Endothelial cell of umbilical vein (primary cell): ENCODE data around the gene KRT82.

Experiments
- MYC ChIP-seq: IDR thresholded peaks from one replicate; pipeline ENCODE4 v1.6.1; 2011; ENCODE audit warnings: mild to moderate bottlenecking, low read depth, low read length
- POLR2AphosphoS5 ChIP-seq: IDR thresholded peaks from 2 replicates; pipeline ENCODE4 v1.6.1; 2012; ENCODE audit warnings: low read depth, mild to moderate bottlenecking, control low read depth, low read length, moderate library complexity; ENCODE audit not compliant: insufficient read depth
- TF ChIP-seq, protein P1 (sequence below), 2 donors: IDR thresholded peaks; 1 replicate in 1 of 2; 2 replicates in 1 of 2; pipeline ENCODE4 v1.5.1; 2011; ENCODE audit warnings: low read length in 2 of 2, mild to moderate bottlenecking in 2 of 2, moderate library complexity in 2 of 2, control low read depth in 1 of 2, inconsistent platforms in 1 of 2, low read depth in 1 of 2; ENCODE audit not compliant: insufficient read depth in 1 of 2; ENCODE audit errors: extremely low read depth in 1 of 2

DNA sequence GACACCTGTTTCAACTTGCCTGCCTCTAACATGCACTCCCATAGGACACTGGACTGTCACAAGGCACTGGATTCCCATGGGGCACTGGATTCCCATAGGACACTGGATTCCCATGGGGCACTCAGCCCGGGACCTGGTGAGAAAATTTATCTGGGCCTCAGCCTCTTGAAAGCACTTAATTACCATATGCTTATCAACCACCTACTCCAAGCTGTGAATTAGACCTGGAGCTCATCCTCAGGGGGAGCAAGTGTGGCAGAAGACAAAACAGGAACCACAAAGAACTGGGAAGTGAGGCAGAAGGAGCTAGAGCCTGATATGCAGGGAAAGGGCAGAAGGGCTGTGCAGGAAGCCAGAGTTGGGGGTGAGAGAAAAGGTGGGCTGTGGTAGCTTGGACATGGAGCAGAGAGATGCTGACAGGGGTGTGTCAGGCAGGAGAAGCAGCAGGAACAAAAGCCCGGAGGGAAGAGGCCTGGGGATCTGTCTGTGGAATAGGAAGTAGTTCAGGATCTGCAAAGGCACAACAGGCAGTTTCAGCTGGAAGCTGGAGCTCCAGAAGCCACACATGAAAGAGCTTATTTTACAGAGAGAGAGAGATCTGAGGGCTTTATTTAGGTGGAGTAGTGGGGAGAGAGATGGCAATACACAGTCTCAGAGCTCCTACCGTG, 3.1 kb downstream of the KRT82 start:
- TF ChIP-seq POLR2AphosphoS5 = no peak
- TF ChIP-seq, protein P1, sequence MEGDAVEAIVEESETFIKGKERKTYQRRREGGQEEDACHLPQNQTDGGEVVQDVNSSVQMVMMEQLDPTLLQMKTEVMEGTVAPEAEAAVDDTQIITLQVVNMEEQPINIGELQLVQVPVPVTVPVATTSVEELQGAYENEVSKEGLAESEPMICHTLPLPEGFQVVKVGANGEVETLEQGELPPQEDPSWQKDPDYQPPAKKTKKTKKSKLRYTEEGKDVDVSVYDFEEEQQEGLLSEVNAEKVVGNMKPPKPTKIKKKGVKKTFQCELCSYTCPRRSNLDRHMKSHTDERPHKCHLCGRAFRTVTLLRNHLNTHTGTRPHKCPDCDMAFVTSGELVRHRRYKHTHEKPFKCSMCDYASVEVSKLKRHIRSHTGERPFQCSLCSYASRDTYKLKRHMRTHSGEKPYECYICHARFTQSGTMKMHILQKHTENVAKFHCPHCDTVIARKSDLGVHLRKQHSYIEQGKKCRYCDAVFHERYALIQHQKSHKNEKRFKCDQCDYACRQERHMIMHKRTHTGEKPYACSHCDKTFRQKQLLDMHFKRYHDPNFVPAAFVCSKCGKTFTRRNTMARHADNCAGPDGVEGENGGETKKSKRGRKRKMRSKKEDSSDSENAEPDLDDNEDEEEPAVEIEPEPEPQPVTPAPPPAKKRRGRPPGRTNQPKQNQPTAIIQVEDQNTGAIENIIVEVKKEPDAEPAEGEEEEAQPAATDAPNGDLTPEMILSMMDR (IDR thresholded peaks at IDR 0.05; ENCODE audit: extremely low read depth in 1 of 2, insufficient read depth in 1 of 2, low read depth in 1 of 2, low read length in 2 of 2) = no peak
- no peak for TF ChIP-seq MYC
